Stimulated activated CD8-positive, alpha-beta memory T cell treated with anti-CD3 and anti-CD28 coated beads, Interleukin-12 subunit alpha, Interleukin-12 subunit beta, amount 100 ng/mL, for 24 hours (primary cell): ENCODE results near the gene ITPK1.

Source experiments
- DNase-seq: peaks from one replicate; pipeline ENCODE4 v3.0.0-alpha.2; 2020; ENCODE audit errors: extremely low read depth

The ITPK1 gene

GRCh38 chr14:93044556-93044955, 71.2 kb downstream of the ITPK1 start:
- no peak for DNase-seq

DNA sequence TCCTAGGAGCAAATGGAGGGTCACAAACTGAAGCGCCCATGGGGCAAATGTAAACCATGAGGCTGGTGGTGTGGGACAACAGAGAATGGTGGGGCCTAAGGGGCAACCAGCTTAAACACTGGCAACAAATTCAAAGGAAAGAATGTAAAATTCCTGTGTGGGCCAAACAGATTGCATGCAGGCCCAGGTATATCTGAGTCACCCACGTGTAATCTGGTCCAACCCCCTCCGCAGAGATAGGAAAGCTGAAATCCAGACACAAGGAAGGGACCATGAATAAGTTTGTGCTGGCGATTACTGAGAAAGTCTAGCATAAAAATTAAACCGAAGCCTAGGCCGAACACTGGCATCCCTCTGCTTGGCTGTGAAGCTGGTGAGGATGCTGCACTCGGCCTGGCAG, 71.6 kb downstream of the ITPK1 start:
- no peak for DNase-seq

DNA sequence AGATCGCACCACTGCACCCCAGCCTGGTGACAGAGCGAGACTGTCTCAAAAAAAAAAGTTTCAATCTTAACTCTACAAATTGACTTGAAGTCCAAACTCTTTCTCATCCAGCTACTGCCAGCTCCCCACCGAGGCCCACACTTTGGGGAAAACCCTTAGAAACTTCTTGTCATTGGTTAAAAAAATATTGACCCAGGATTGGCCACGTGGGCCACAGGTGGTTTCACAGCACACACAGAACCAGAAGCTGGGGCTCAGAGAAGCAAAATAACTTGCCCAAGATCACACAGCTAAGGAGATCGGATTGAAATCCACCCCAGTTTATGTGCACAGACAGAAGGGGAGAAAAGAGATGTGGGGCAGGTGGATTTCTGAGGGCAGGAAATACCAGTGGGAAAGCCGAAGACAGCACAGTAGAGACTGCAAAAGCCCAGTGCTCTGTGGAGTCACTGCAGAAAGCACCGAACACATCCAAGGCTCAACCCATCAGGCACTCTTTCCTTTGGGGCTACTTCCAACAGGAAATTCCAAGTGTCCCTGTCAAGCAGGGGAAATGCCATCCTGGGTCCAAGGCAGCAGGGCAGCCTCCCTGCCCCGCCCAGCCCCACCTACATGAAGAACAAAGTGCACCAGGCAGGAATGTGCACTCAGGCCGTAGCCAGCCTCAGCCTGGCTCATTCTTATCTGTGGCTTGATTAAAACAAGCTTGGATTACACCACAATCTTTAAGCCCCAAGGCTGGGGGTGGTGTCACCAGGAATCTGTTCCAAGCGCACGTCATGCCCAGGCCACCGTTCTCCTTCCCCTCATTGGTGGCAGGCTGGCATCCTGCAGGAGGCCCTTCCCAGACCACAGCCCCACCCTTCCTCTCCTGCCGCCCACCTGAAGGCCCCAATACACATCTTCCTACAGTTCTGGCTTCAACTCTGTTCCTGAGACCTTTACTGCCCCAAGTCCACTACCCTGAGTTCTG, 72.5 kb downstream of the ITPK1 start:
- no peak for DNase-seq

DNA sequence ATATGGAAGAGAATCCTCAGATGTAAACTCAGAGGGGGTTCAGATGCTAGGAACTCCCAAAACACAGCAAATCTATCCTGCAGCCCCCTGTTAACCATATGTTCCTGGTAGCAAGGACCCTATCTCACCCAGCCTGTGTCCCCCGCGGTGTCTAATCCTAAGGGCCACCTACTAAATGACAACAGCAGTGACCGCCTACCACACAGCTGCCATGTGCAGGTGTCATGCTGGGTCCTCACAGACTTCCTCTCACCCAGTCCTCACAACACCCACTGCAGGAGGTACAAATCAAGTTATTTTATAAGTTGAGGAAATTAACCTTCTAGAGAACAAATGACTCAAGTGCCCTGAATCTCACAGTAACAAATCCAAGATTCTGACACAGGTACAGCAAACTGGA, 73.9 kb downstream of the ITPK1 start:
- no peak for DNase-seq

DNA sequence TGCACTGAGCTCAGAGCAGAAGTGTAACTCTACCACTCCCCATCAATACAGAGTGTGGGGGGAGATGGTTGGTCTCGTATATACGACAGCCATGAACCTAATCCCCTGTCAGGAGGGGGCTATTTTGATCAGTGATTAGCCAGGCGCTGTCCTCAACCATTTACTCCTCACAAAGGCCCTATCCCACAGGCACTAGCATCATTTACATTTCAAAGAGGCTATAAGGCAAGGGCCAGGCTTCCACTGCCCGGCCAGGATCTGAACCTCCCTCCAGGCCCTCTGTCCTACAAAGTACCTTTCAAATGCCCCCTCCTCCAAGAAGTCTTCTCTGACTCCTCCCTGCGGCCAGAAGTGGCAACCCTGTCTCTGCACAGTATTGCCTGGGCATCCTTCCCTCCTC, 74.7 kb downstream of the ITPK1 start:
- no peak for DNase-seq

DNA sequence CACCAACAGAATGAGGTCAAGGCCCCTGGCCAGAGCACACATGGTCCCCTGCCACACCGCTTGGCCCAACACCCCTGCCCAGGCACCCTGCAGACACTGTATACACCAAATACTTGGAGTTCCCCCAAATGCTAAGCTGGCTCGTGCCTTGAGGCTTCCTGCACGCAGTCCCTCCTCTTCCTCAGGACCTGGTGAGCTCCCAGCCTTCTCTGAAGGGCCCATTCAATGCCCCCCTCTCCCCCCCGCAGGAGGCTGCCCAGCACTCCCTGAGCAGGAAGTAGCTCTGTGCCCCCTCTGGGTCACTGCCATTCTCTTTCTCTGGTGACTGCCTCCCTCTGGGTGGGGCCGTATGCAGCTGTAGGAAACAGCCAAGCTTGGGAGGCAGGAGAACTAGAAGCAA, 75.3 kb downstream of the ITPK1 start:
- DNase-seq, result no peak

DNA sequence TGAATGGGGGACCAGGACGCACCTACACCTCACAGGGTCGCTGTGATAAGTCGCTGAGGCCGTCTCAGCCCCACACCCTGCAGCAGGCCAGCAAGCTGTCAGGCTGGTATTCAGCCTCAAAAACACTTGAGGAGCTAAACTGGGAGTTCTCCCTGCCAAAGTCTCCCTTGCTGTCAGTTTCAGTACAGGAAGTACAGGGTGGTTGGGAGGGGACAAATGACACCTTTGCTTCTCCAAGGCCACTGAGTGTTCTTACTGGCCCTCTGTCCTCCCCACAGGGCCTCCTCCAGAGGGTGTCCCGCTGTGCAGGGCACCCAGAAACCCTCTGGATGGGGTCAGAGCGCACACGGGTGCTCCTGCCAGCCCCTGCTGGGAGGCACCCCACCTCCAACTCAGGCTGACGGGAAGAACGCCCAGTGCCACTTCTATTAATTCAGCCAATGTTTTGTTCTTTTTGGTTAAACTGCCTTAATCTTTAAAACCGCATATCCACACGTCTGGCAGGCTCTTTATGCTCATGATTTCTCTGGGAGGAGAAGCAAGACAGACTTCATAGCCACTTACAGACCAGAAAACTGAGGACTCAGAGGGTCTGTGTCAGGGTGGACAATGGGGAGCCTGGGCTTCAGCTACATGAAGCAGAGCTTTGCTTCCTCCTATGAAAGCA, 75.9 kb downstream of the ITPK1 start:
- no peak for DNase-seq

- DNase-seq, result no peak
Observed at GRCh38 chr14:93037351-93037750, 78.4 kb downstream of the ITPK1 start.

DNA sequence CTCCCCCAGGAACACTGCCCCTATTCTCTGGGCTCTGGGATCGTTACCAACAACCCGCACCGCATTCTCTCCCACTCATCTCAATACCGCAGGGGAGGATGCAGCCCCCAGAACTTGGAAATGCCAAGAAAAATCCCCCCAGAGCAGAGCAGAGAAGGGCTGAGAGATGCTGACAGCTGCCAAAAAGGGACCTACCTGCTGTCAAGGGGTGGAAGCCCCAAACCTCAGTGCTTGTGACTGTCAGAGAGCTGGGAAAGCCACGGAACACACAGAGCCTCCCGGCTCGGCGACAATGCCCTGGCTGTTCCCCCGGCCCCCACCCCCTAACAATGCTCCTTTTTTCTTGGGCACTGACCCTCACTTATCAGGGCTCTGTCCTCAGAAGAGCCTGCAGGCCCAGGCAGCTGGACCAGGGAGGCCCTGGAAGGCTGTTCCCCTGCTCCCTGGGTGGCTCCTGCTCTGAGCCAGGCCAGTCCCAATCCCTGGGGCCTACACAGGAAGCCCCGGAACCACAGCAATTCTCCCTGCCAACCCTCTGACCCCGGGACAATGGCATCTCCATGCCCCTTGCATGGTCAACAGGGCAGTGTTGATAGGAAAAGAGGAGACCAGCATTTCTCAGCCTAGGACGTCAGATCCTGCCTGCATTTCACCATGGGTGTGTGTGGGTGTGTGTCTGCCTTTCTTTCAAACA, 78.9 kb downstream of the ITPK1 start:
- DNase-seq, result no peak

DNA sequence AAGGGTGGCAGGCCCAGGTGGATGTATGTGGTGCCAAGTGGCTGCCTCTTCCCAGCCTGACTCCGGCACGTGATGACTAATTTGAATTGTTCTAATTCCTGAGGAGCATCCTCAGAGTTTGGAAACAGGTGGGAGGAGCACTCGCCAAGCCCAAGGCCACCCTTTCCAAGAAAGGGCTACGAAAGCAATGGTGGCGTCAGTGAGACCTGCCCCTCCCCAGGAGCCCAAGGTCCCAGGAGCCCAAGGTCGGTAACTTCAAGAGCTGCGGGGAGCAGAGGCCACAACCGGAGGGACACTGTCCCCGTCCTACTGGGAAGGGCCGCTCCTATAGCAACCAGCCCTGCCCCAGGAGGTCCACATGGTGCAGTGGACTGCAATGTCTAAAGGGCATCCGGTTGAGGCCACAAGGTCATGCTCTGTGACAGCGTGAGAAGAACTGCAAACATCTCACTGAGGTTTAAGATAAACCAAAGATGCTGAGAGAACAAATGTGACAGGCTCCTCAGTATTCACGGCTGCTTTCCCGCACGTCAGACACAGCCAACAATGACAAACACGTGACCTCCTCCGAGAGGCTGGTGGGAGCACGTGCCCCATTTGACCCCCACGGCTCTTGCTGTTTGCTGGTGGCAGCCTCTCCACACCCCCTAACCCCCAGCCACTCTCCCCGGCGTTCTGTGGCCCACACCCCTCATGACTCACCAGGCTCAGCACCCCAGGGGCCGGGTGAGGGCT, 79.6 kb downstream of the ITPK1 start:
- no peak for DNase-seq

GRCh38 chr14:93035585-93035916, 80.2 kb downstream of the ITPK1 start:
- no peak for DNase-seq

GRCh38 chr14:93034671-93034994, 81.1 kb downstream of the ITPK1 start:
- no peak for DNase-seq

- no peak for DNase-seq
Observed at GRCh38 chr14:93033983-93034670, 81.6 kb downstream of the ITPK1 start.

GRCh38 chr14:93033084-93033982, 82.4 kb downstream of the ITPK1 start:
- DNase-seq, result no peak

- no peak for DNase-seq
Observed at GRCh38 chr14:93032421-93032936, 83.2 kb downstream of the ITPK1 start.

DNA sequence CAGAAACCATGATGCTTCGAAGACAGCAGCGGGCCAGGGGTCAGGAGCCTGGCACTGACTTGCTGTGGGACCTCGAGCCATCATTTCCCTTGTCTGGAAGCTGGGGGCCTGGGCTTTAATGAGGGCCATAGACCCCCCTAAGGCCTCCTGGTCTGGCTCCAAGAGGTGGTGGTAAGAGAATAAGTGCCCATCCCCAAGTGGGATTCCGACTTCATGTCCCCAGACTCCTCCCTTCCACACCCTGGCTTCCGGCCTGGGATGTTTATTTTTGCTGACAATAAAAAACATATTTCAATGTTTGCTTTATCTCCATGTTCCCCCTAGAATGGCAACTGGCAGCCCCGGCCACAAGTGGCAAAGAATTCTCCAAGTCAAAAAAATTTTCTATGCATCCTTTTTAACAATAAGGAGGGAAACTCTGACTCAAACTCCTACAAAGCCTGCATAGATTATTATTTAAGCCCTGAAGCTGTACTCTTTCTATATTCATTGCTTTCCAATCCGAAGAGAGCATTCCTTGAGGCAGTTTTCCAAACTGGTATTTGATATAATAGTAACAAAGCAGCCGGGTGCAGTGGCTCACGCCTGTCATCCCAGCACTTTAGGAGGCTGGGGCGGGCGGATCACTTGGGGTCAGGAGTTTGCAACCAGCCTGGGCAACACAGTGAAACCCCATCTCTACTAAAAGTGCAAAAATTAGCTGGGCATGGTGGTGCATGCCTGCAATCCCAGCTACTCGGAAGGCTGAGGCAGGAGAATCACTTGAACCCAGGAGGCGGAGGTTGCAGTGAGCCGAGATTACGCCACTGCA, 84.0 kb downstream of the ITPK1 start:
- DNase-seq, result no peak

- DNase-seq, result no peak
Observed at GRCh38 chr14:93030761-93031160, 85.0 kb downstream of the ITPK1 start.

GRCh38 chr14:93029911-93030508, 85.7 kb downstream of the ITPK1 start:
- no peak for DNase-seq

DNA sequence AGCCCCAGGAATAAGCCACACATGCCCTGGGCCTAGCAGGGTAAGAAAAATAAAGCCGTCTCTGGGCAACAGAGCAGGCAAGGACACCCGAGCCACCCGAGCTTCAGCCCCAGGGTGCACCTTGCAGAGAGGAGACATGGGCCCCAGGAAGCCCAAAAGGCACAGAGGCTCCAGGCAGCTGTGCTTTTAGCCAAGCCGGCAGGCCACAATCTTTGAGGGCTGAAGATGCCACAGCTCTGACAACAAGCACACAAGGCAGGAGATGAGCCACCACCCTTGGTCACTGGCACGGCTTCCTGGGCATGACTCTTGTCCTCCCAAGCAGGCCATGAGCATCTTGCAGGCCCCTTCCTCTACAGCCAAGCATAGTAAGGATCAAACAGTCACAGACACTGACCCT, 86.3 kb downstream of the ITPK1 start:
- no peak for DNase-seq
